Measurements from ENCODE around the gene BNC2. TPM values are rescaled to one million over a fixed set of nuclear protein-coding genes. Genes with fewer than 3 reads are reported as not detected.

The BNC2 gene, protein sequence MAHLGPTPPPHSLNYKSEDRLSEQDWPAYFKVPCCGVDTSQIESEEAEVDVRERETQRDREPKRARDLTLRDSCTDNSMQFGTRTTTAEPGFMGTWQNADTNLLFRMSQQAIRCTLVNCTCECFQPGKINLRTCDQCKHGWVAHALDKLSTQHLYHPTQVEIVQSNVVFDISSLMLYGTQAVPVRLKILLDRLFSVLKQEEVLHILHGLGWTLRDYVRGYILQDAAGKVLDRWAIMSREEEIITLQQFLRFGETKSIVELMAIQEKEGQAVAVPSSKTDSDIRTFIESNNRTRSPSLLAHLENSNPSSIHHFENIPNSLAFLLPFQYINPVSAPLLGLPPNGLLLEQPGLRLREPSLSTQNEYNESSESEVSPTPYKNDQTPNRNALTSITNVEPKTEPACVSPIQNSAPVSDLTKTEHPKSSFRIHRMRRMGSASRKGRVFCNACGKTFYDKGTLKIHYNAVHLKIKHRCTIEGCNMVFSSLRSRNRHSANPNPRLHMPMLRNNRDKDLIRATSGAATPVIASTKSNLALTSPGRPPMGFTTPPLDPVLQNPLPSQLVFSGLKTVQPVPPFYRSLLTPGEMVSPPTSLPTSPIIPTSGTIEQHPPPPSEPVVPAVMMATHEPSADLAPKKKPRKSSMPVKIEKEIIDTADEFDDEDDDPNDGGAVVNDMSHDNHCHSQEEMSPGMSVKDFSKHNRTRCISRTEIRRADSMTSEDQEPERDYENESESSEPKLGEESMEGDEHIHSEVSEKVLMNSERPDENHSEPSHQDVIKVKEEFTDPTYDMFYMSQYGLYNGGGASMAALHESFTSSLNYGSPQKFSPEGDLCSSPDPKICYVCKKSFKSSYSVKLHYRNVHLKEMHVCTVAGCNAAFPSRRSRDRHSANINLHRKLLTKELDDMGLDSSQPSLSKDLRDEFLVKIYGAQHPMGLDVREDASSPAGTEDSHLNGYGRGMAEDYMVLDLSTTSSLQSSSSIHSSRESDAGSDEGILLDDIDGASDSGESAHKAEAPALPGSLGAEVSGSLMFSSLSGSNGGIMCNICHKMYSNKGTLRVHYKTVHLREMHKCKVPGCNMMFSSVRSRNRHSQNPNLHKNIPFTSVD
- 37.8 and 45.2 TPM in 2 replicates for total RNA-seq (2012; rRNA removed)
- polyA plus RNA-seq (2012; rRNA removed): 15.5 and 16.6 TPM in 2 replicates
- polyA plus RNA-seq (2012; cell fraction: cytosol; rRNA removed): 6.6 and 8.4 TPM in 2 replicates
- polyA plus RNA-seq (2012; cell fraction: nucleus; rRNA removed; ENCODE audit: low replicate concordance): 23.9 and 49.3 TPM in 2 replicates
- Bru-seq, nascent RNA: percentile 95 among the genes with signal in this experiment
- percentile 88 among the genes with signal in this experiment for BruChase-seq, experiment 1, labeled RNA remaining after a 6-hour chase
- BruChase-seq, experiment 2, labeled RNA remaining after a 2-hour chase: percentile 95 among the genes with signal in this experiment
- long read RNA-seq, full-length matches to known transcripts: 1 of 24 reads
- long read RNA-seq, partial matches to known transcripts: 7 of 24 reads
- long read RNA-seq, other reads (novel, unspliced or antisense): 16 of 24 reads

DNA sequence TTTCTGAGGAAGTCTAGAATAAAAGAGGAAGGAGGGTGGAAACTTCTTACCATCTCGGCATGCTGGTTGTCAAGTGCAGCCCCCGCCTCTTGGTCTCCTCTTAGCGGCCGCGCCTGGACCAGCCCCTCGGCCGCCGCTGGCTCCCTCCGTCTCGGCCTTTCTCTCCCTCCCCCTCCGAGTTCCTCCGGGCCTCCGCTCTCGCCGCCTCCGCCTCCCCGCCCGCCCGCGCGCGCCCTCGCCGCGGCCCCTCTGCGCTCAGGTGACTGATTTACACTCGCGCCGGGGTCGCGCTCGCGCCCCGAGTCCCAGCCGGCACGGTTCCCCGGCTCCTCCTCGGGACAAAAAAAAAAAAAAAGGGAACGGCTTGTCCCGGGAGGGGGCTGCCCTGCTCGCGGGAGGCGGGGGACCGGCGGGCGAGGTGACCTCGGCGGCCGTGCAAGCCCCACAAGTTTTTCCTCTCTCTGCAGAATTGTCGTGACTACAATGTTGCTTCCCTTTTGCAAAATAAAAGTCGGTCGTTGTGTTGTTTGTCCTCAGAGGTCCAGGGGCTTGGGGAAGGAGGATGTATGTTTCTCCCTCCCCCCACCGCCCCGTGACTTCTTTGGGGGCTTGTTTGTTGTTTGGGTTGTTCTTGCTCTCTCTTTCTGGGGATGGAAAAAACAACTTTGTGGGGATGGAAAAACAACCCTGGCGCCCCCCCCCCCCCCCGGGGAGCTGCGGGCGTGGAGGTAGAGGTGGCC, at the start of gene BNC2:
TSS of gene BNC2 (minus strand) at position 75 of the 740 bp plus-strand sequence. CDS start at position 53, 22 bp downstream.
- peak within 1 kb of the TSS; percentile 95 for H3K14ac ChIP-seq (replicated peaks; ENCODE audit: low read depth, low read length)
- H3K23ac ChIP-seq (ENCODE audit: low read depth, low read length): peak within 1 kb of the TSS; percentile 96
- H3K56ac ChIP-seq (ENCODE audit: extremely low read depth, insufficient read depth, low read length): peak within 1 kb of the TSS; percentile 85
- H4K8ac ChIP-seq (ENCODE audit: low read depth in 2 of 2, low read length in 2 of 2): peak within 1 kb of the TSS; percentile 37 to 90
- H4K20me1 ChIP-seq (ENCODE audit: insufficient read depth, low read length): no peaks in the 10 kb centered on the region
- no TSS peak for BruUV-seq (replicated peaks)
- peak within 1 kb of the TSS; percentile 97 for H3K18ac ChIP-seq (ENCODE audit: low read depth, low read length)
- dilution Hi-C loops (cut with HindIII; ENCODE audit: low sequenced_read_pairs, unreplicated experiment): no loop called here
- H3K4ac ChIP-seq (ENCODE audit: low read depth, low read length): peak within 1 kb of the TSS; percentile 95
- H2BK15ac ChIP-seq (ENCODE audit: low read depth, low read length): peak within 1 kb of the TSS; percentile 88; the same call in 2 of the 3 replicates
- H3K79me1 ChIP-seq (ENCODE audit: low read depth in 1 of 2, low read length in 2 of 2): peaks cover 5 to 19% of the 10 kb centered on the region in 2 experiments; a peak in 2 of 4 replicates
- ATAC-seq (ENCODE audit: low read depth) (peak; percentile 63), DNase-seq (peak; percentile 60)
- peak within 1 kb of the TSS; percentile 89 for H3K4me3 ChIP-seq (ENCODE audit: insufficient read depth, low read depth, low read length)
- POLR2A ChIA-PET (ENCODE audit: unreplicated experiment): interaction anchor here (0.6 to 0.7 kb wide), 3 partner anchors 93 to 254 kb away, joined by 3 to 19 read pairs (median 3); no protein-coding TSS in a partner anchor
- peak within 1 kb of the TSS; percentile 91 for H4K91ac ChIP-seq (ENCODE audit: insufficient read depth, low read depth, low read length)
- peak within 1 kb of the TSS; percentile 88 for H2AFZ ChIP-seq (replicated peaks; ENCODE audit: low read length, poor library complexity)
- peak within 1 kb of the TSS; percentile 85 for H2BK5ac ChIP-seq (ENCODE audit: low read depth, low read length, poor library complexity, severe bottlenecking)
- H3K9me3 ChIP-seq (ENCODE audit: control insufficient read depth, insufficient read depth, low read length): no peaks in the 10 kb centered on the region
- CTCF ChIA-PET: no interaction called here
- peak within 1 kb of the TSS; percentile 86 for H2BK20ac ChIP-seq (ENCODE audit: low read depth, low read length)
- peak within 1 kb of the TSS; percentile 79 for H2AK9ac ChIP-seq (replicated peaks; ENCODE audit: low read depth, low read length, poor library complexity)
- peak within 1 kb of the TSS; percentile 99 for H3K9ac ChIP-seq (ENCODE audit: low read depth, low read length)
- peak within 1 kb of the TSS; percentile 96 for H4K5ac ChIP-seq (ENCODE audit: low read depth, low read length)
- WGBS, 2 experiments (ENCODE audit: extremely low coverage in 2 of 2, insufficient read length in 1 of 2): 0% methylated on average over 9 of the region's 58 CpGs; no CpG with 5 or more reads in 1 of the 2 experiments
- H3K9me1 ChIP-seq (ENCODE audit: insufficient read depth, low read length): peaks cover 5% of the 10 kb centered on the region; the same call in 1 of the 2 replicates
- peak within 1 kb of the TSS; percentile 100 for H3K4me2 ChIP-seq (ENCODE audit: low read depth, low read length)
- intact Hi-C loops (cut with micrococcal nuclease): loop anchor here (1.0 to 10.0 kb wide), 6 partner anchors 117 to 678 kb away; no protein-coding TSS in a partner anchor
- no peaks in the 10 kb centered on the region for H3K36me3 ChIP-seq (ENCODE audit: control insufficient read depth, insufficient read depth, low read length)
- peak within 1 kb of the TSS; percentile 90 for H3K27ac ChIP-seq (ENCODE audit: insufficient read depth, low read length)
- H2BK120ac ChIP-seq (ENCODE audit: low read depth, low read length): peak within 1 kb of the TSS; percentile 88
- in situ Hi-C loops (cut with MboI; ENCODE audit: low sequenced_read_pairs): no loop called here
- H2AK5ac ChIP-seq (ENCODE audit: low read depth, low read length): peak within 1 kb of the TSS; percentile 85
- H3K4me1 ChIP-seq (ENCODE audit: control insufficient read depth, insufficient read depth, low read length): peaks cover 5% of the 10 kb centered on the region; the same call in 1 of the 2 replicates
- H3K27me3 ChIP-seq (ENCODE audit: control insufficient read depth, insufficient read depth, low read length): no peaks in the 10 kb centered on the region
- TF ChIP-seq CEBPB (IDR thresholded peaks at IDR 0.05; ENCODE audit: low read depth, low read length): no peak
- TF ChIP-seq MAFK (IDR thresholded peaks at IDR 0.05; ENCODE audit: low read depth, low read length): no peak
- TF ChIP-seq MXI1 (IDR thresholded peaks at IDR 0.05; ENCODE audit: borderline replicate concordance, low read depth, low read length): peak; percentile 26; the same call in 1 of the 2 replicates
- TF ChIP-seq POLR2A (IDR thresholded peaks at IDR 0.05; ENCODE audit: low read depth, low read length): no peak
- TF ChIP-seq MAZ (IDR thresholded peaks at IDR 0.05; ENCODE audit: borderline replicate concordance, low read depth, low read length): peak; percentile 70; the same call in 1 of the 2 replicates
- TF ChIP-seq ELK1 (IDR thresholded peaks at IDR 0.05; ENCODE audit: borderline replicate concordance, low read depth, low read length): no peak
- TF ChIP-seq CTCF (conservative IDR thresholded peaks at IDR 0.05; ENCODE audit: low read depth, low read length): 0 out of 2 replicates have a peak, but pooled peaks have one; percentile 22
